Ishikawa (cell line): ENCODE data around the gene NPBWR2.

Source experiments
- CEBPB ChIP-seq: IDR thresholded peaks from 2 replicates; pipeline ENCODE4 v1.6.1; 2012
- CREB1 ChIP-seq: IDR thresholded peaks from 2 replicates; pipeline ENCODE4 v1.6.1; 2012; ENCODE audit warnings: low read depth
- EGR1 ChIP-seq: IDR thresholded peaks from 2 replicates; pipeline ENCODE4 v1.6.1; 2012
- EP300 ChIP-seq: IDR thresholded peaks from 2 replicates; pipeline ENCODE4 v1.6.1; 2012; ENCODE audit warnings: borderline replicate concordance
- FOXM1 ChIP-seq: IDR thresholded peaks from 2 replicates; pipeline ENCODE4 v1.6.1; 2012; ENCODE audit warnings: low read depth, borderline replicate concordance
- MAX ChIP-seq: IDR thresholded peaks from 2 replicates; pipeline ENCODE4 v1.6.1; 2012
- NFIC ChIP-seq: IDR thresholded peaks from 2 replicates; pipeline ENCODE4 v1.6.1; 2012
- RAD21 ChIP-seq: IDR thresholded peaks from 2 replicates; pipeline ENCODE4 v1.6.1; 2012; ENCODE audit warnings: low read depth
- REST ChIP-seq: IDR thresholded peaks from 2 replicates; pipeline ENCODE4 v1.6.1; 2012; ENCODE audit warnings: low read depth, mild to moderate bottlenecking
- TAF1 ChIP-seq: IDR thresholded peaks from 2 replicates; pipeline ENCODE4 v1.6.1; 2012; ENCODE audit warnings: low read depth, mild to moderate bottlenecking
- TCF12 ChIP-seq: IDR thresholded peaks from 2 replicates; pipeline ENCODE4 v1.6.1; 2012; ENCODE audit warnings: low read depth
- TEAD4 ChIP-seq: IDR thresholded peaks from 2 replicates; pipeline ENCODE4 v1.6.1; 2012
- USF1 ChIP-seq: IDR thresholded peaks from 2 replicates; pipeline ENCODE4 v1.6.1; 2012
- YY1 ChIP-seq: IDR thresholded peaks from 2 replicates; pipeline ENCODE4 v1.6.1; 2012; ENCODE audit warnings: low read depth
- ZBTB7A ChIP-seq: IDR thresholded peaks from 2 replicates; pipeline ENCODE4 v1.6.1; 2012; ENCODE audit warnings: low read depth

The NPBWR2 gene

GRCh38 chr20:64077876-64078551 lies 29.4 kb downstream of the NPBWR2 start:
- no peak for TF ChIP-seq USF1
- TF ChIP-seq FOXM1: no peak
- no peak for TF ChIP-seq TCF12
- no peak for TF ChIP-seq RAD21
- no peak for TF ChIP-seq EGR1
- no peak for TF ChIP-seq YY1

GRCh38 chr20:64077541-64077875 lies 29.9 kb downstream of the NPBWR2 start:
- TF ChIP-seq TCF12 (no peak), EGR1 (no peak), USF1 (no peak), EP300 (no peak), TAF1 (no peak), FOXM1 (no peak), MAX (no peak), RAD21 (no peak), ZBTB7A (no peak)

GRCh38 chr20:64077094-64077493 lies 30.3 kb downstream of the NPBWR2 start:
- TF ChIP-seq CREB1 (no peak), CEBPB (no peak)

- TF ChIP-seq CEBPB (no peak), RAD21 (no peak), CREB1 (no peak), NFIC (no peak)
These were observed 31.0 kb downstream of the NPBWR2 start for GRCh38 chr20:64076061-64076997.

- TF ChIP-seq EGR1: no peak
- TF ChIP-seq USF1: no peak
- TF ChIP-seq TCF12: no peak
- TF ChIP-seq RAD21: no peak
- no peak for TF ChIP-seq TEAD4
- TF ChIP-seq REST: no peak
- no peak for TF ChIP-seq CREB1
- TF ChIP-seq CEBPB: no peak
- no peak for TF ChIP-seq ZBTB7A
- TF ChIP-seq MAX: no peak
- TF ChIP-seq TAF1: no peak
- TF ChIP-seq FOXM1: no peak
- TF ChIP-seq YY1: no peak
- no peak for TF ChIP-seq EP300
- no peak for TF ChIP-seq NFIC
These were observed 31.8 kb downstream of the NPBWR2 start for GRCh38 chr20:64075556-64075955.

GRCh38 chr20:64074963-64075362 lies 32.4 kb downstream of the NPBWR2 start:
- no peak for TF ChIP-seq MAX

- no peak for TF ChIP-seq EGR1
- TF ChIP-seq EP300: no peak
- TF ChIP-seq MAX: no peak
- TF ChIP-seq RAD21: no peak
- TF ChIP-seq FOXM1: no peak
- TF ChIP-seq REST: no peak
- no peak for TF ChIP-seq TAF1
- TF ChIP-seq TCF12: no peak
- no peak for TF ChIP-seq ZBTB7A
- TF ChIP-seq CREB1: no peak
- TF ChIP-seq YY1: no peak
These were observed 33.1 kb downstream of the NPBWR2 start for GRCh38 chr20:64074184-64074789.
